Measurements from ENCODE around the gene OR7C1. TPM values are rescaled to one million over a fixed set of nuclear protein-coding genes. Genes with fewer than 3 reads are reported as not detected.

The OR7C1 gene
- total RNA-seq: not detected in 2 replicates

GRCh38 chr19:14835011-14835410, at the start of gene OR7C1, which contains the start of gene OR7A5:
Gene OR7C1, minus strand, starts transcription at chr19:14835185. Its CDS starts 35,049 bp downstream, at chr19:14800136.
Gene OR7A5, minus strand, starts transcription at chr19:14835185. Its CDS starts 6,944 bp downstream, at chr19:14828241.
- TF ChIP-seq CTCF (conservative IDR thresholded peaks at IDR 0.05; ENCODE audit: low read depth, low read length): no peak
- H3K4me3 ChIP-seq (ENCODE audit: low read depth, low read length): no peak within 1 kb of the TSS
- no peak for DNase-seq (ENCODE audit: low read depth)

DNA sequence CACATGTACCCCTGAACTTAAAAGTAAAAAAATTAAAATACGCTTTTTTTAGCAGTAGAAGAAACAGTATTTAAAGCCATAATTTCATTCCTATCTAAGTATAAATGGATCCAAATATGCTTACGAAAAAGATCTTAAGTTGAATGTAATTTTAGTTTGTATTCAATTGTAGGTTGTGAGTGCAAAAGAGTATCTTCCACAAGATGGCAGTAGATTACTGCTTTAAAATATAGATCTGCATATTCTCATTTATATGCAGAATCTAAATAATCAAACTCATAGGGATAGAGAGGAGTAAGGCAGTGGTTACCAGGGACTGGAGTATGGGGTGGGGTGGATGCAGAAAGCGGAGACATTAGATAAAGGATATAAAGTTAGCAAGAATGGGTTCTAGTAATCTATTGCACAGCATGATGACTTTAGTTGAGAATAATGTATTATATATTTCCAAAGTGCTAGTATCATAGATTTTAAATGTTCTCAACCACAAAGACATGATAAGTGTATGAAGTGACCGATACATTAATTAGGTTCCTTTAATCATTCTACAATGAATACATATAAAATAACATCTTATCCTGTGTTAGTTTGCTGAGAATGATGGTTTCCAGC, 36.7 kb upstream of the OR7C1 start:
- DNase-seq (ENCODE audit: low read depth): no peak
- peak; percentile 50 for TF ChIP-seq CTCF (conservative IDR thresholded peaks at IDR 0.05; ENCODE audit: low read depth, low read length)
- H3K4me3 ChIP-seq (ENCODE audit: low read depth, low read length): no peak overlapping the region

- TF ChIP-seq CTCF (conservative IDR thresholded peaks at IDR 0.05; ENCODE audit: low read depth, low read length): no peak
- no peak overlapping the region for H3K4me3 ChIP-seq (ENCODE audit: low read depth, low read length)
Measured at GRCh38 chr19:14868497-14868896, 33.5 kb upstream of the OR7C1 start.

DNA sequence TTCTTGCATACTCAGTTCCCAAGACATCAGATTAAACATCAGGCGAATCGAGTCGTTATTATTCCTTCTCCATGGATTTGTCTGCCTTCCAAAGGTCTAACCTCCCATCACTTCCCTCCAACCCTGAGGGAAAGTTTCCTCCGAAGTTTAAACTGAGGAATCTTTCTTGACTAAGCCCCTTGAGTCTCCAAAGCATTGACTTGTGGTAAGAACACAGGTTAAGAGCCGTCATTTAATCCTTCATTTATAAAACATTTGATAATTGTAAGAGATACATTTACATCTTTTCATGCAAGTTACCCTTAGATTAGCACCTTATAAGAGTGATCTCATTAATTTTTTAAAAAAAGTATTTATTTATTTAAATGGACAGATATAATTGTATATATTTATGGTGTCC, 13.8 kb upstream of the OR7C1 start, which contains the start of gene OR7A10:
OR7A10 (minus strand) TSS at position 101 of the 400 bp plus-strand sequence. CDS start 7,045 bp downstream, outside the sequence.
- TF ChIP-seq CTCF (conservative IDR thresholded peaks at IDR 0.05; ENCODE audit: low read depth, low read length): no peak
- H3K4me3 ChIP-seq (ENCODE audit: low read depth, low read length): no peak within 1 kb of the TSS
- no peak for DNase-seq (ENCODE audit: low read depth)

More at GRCh38 chr19:14868497-14868896, 33.5 kb upstream of the OR7C1 start:
- no peak for DNase-seq (ENCODE audit: low read depth)

GRCh38 chr19:14843578-14843977, 8.6 kb upstream of the OR7C1 start:
- no peak for DNase-seq (ENCODE audit: low read depth)
- no peak overlapping the region for H3K4me3 ChIP-seq (ENCODE audit: low read depth, low read length)
- no peak for TF ChIP-seq CTCF (conservative IDR thresholded peaks at IDR 0.05; ENCODE audit: low read depth, low read length)

DNA sequence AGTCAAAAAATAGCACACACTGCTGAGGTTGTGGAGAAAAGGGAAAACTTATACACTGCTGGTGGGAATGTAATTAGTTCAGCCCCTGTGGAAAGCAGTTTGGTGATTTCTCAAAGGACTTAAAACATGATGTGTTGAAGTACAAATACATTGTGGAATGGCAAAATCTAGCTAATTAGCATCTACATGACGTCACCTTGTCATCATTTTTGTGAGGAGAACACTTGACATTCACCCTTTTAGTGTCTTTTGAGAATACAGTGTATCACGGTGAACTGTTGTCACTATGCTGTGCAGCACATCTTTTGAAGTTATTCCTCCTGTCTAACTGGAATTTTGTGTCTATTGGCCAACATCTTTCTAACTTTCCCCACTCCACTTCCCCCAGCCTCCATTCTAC, 8.2 kb upstream of the OR7C1 start:
- no peak overlapping the region for H3K4me3 ChIP-seq (ENCODE audit: low read depth, low read length)
- TF ChIP-seq CTCF (conservative IDR thresholded peaks at IDR 0.05; ENCODE audit: low read depth, low read length): no peak
- DNase-seq (ENCODE audit: low read depth): no peak

DNA sequence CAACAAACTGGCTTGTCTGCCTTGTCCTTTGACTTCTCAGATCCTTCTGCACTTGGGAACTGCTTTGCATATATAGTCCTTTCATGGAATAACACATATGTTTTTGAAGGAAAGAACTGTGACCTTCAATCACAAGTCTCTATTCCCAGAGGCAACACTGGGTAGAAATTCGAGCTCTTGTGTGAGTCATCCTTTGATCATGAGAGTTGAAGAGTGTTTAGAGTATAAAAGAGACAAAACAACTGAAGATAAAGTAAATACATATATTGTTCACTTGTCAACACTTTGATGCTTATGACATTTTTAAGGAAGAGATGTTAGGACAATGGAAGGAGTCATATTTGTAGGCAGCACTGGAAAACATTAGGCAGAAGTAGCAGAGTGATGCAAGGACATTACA, 5.2 kb upstream of the OR7C1 start:
- no peak for DNase-seq (ENCODE audit: low read depth)
- no peak for TF ChIP-seq CTCF (conservative IDR thresholded peaks at IDR 0.05; ENCODE audit: low read depth, low read length)
- no peak overlapping the region for H3K4me3 ChIP-seq (ENCODE audit: low read depth, low read length)

Measured in epithelial cell of proximal tubule (primary cell).